BJ (cell line): ENCODE measurements around the gene LUC7L. TPM values are rescaled to one million over a fixed set of nuclear protein-coding genes. Genes with fewer than 3 reads are reported as not detected.

Source experiments
- CTCF ChIA-PET: fragments of 350-600 bp; formaldehyde crosslinking; extraction: SDS; loops from one replicate; lab custom pipeline; 2021; ENCODE audit warnings: antibody characterized with exemption, inconsistent platforms; lab: Yijun Ruan, JAX
- POLR2A ChIA-PET: fragments of 300-600 bp; sonication (Branson Sonifier 250); formaldehyde crosslinking; extraction: SDS; loops from one replicate; lab custom pipeline; 2021; ENCODE audit warnings: antibody characterized with exemption; lab: Charles Lee
- DNase-seq: peaks from one replicate; pipeline ENCODE4 v3.0.0-alpha.2; 2011; ENCODE audit warnings: low read depth
- H3K27me3 ChIP-seq: 2 replicates; pipeline ENCODE4 v1.6.0; 2011; ENCODE audit warnings: low read length; ENCODE audit not compliant: control insufficient read depth, insufficient read depth
- H3K36me3 ChIP-seq: 2 replicates; pipeline ENCODE4 v1.5.1; 2011; ENCODE audit warnings: low read length; ENCODE audit not compliant: control insufficient read depth, insufficient read depth
- H3K4me3 ChIP-seq: 2 replicates; pipeline ENCODE4 v1.5.1; 2011; ENCODE audit warnings: low read depth, mild to moderate bottlenecking, control low read depth, low read length
- polyA plus RNA-seq: library from polyadenylated mRNA; depleted of rRNA; stranded (reverse); fragments of >200 nt; gene quantifications from 2 replicates; pipeline ENCODE4 v1.2.3, GENCODE V29; 2011
- TF ChIP-seq, protein P1 (sequence below): IDR thresholded peaks from 2 replicates; pipeline ENCODE4 v1.5.1; 2011; ENCODE audit warnings: low read depth, mild to moderate bottlenecking, control low read depth, inconsistent platforms, low read length, moderate library complexity; ENCODE audit not compliant: insufficient read depth

Gene LUC7L
- polyA plus RNA-seq, 1 experiment = 23.3 TPM

DNA sequence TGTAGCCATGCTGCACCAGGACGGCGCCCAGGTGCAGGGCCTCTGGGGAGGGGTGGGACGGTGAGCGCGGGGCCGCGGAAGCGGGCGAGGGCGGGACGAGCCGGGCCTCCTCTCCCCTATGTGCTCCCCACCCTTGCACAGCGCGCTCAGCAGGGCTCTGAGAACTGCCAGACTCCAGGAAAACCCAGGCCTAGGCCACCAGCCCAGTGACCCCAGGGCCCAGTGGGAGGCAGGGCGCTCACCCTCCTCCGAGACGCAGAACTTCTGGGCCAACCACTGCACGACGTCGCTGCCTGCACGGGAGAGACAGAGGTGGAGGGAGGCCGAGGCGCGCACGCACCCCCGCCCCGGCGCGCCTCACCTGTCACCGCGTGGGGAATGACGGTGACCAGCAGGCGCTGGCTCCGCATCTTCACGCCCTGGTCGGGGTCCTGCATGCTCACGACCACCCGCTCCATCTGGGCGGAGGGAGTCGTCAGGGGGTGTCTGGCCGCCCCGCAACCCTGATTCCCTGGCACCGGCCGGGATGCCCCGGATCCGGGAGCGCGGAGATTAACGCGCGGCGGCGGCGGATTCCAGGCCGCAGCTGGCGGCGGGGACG, 45.9 kb upstream of the LUC7L start:
- CTCF ChIA-PET = no interaction called here
- no peaks in the 10 kb centered on the region for H3K36me3 ChIP-seq
- peaks cover 5% of the 10 kb centered on the region for H3K27me3 ChIP-seq
- DNase-seq = no peak
- POLR2A ChIA-PET = no interaction called here
- TF ChIP-seq, protein P1, sequence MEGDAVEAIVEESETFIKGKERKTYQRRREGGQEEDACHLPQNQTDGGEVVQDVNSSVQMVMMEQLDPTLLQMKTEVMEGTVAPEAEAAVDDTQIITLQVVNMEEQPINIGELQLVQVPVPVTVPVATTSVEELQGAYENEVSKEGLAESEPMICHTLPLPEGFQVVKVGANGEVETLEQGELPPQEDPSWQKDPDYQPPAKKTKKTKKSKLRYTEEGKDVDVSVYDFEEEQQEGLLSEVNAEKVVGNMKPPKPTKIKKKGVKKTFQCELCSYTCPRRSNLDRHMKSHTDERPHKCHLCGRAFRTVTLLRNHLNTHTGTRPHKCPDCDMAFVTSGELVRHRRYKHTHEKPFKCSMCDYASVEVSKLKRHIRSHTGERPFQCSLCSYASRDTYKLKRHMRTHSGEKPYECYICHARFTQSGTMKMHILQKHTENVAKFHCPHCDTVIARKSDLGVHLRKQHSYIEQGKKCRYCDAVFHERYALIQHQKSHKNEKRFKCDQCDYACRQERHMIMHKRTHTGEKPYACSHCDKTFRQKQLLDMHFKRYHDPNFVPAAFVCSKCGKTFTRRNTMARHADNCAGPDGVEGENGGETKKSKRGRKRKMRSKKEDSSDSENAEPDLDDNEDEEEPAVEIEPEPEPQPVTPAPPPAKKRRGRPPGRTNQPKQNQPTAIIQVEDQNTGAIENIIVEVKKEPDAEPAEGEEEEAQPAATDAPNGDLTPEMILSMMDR = no peak
- peak overlapping the region; percentile 42 for H3K4me3 ChIP-seq

DNA sequence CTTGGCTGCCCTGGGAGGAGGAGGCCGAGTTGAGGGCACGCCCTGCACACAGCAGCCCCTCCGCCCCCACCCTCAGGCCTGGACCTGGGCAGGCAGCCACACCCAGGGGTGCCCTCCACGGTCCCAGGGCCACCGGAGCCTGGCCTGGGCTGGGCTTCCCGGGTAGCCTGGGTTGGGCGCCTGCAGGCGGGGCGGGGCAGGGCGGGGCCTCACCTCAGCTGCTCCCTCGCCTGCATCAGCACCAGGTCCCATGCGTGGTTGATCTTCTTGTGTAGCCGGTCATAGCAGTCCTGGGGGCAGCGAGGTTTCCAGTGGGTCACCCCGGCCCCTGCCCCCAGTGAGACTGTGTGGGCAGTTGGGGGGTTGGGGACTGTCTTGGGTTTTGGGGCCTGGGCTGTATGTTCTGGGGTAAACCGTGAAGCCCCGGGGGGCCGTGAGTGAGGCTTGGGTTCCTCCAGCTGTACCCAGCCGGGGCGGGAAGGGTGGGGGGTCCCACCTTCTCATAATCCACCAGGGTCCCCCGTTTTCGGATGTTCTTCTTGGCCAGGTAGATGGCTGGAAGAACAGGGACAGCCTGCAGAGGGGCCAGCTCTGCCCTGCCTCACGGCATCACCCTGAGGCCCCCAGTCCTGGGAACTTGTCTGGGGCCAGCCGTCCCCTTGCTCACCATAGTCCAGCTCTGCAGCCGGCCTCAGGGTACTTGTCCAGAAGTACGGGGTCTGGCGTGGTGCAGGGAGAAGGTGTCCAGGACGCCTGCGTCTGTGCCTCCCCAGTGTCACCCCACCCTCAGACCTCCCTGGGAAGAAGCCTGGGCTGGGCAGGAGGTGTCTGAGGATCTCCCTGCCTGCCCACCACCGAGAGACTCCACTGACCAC, 44.5 kb upstream of the LUC7L start:
- DNase-seq = no peak
- TF ChIP-seq, protein P1 = no peak
- CTCF ChIA-PET = interaction anchor here (1.5 kb wide), 1 partner anchor 14 kb away, joined by 3 read pairs; no protein-coding TSS in a partner anchor
- peaks cover 5% of the 10 kb centered on the region for H3K27me3 ChIP-seq
- no peaks in the 10 kb centered on the region for H3K36me3 ChIP-seq
- no peak overlapping the region for H3K4me3 ChIP-seq
- POLR2A ChIA-PET = no interaction called here

DNA sequence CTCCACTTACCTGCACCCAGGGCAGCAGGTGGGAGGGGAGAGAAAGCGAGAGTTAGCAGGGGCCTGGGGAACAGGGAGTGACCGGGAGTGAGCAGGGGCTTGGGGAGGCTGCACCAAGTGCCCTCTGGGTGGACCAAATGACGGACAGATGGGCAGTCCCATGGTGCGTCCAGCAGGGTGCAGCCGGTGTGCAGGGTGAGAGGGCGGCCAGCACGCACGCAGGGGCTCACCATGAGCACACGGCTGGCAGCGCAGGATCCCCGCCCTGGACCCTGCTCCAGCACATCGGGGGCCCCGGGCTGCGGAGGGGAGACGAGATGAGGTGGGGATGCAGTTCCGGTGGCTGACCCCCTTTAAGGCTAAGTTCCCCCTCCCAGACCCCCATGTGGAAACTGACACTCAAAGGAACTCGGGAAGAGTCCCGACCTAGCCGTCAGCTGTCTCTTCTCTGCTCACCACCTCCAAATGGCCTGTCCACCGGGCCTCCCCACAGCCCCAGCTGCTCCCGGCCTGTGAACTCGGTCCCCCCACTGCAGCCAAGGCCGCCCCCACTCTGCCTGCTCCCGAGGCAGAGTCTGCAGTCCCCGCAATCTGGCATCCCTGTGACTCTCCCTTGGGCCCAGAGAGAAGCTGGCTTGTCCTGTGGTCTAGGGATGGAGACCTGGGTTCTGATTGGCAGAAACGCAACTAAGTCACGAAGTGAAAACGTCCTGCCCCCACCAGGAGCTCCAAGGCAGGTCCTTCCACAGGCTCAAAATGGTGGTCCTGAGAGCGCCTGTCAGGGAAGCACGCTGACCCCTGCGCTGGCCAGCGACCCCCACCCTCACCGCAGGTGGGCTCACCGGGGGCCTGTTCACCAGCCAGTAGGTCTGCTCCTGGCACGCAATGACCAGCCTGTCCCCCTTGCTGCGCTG, 43.6 kb upstream of the LUC7L start:
- peaks cover 5% of the 10 kb centered on the region; the same call in 1 of the 2 replicates for H3K27me3 ChIP-seq
- DNase-seq = no peak
- TF ChIP-seq, protein P1 = no peak
- ChIA-PET POLR2A (no interaction called here), CTCF (interaction anchor here (1.5 kb wide), 1 partner anchor 13 kb away, joined by 3 read pairs; no protein-coding TSS in a partner anchor)
- H3K4me3 ChIP-seq = no peak overlapping the region
- H3K36me3 ChIP-seq = no peaks in the 10 kb centered on the region

DNA sequence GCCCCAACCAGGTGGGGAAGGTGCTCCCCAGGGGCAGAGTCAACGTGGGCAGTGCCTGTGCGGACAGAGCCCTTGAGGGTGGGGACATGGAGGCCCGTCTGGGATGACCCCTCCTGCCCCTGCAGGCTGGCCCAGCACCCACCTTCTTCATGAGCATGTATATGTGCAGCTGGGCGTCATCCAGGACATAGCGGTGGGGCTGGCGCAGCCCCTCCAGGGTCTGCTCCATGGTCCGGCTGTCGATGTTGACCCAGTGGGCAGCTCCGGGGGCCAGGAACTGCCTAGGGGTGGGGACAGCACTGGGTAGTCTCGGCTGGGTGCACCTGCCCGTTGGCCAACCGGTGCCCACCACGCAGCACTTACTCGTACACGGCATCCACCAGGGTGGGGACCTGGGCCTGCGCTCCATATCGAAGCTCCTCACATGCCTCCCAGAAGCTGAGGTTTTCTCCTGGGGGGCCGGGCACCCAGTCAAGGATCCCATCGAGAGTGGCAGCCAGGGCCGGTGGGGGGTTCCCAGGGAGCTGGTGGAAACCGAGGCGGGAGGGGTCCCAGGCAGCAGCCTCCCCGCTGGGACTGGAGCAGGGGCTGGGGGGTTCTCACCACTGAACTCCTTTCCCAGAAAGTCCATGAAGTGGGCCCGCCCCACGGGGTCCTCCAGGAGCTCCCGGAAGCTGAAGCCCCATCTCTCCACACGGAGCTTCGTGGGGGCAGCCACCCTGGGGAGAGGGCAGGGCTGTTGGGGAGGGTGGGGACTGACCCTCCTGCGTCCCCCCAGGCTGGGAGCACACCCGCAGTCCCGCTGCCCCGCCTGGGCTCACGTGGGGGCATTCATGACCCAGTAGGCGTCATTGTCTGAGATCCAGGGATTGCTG, 41.4 kb upstream of the LUC7L start:
- DNase-seq = no peak
- peaks cover 5% of the 10 kb centered on the region; the same call in 1 of the 2 replicates for H3K27me3 ChIP-seq
- ChIA-PET POLR2A (no interaction called here), CTCF (no interaction called here)
- TF ChIP-seq, protein P1 = no peak
- H3K4me3 ChIP-seq = no peak overlapping the region
- H3K36me3 ChIP-seq = no peaks in the 10 kb centered on the region
